HCT116 (cell line): ENCODE measurements around the gene POP4.

Experiments used
- YY1 ChIP-seq: IDR thresholded peaks from 2 replicates; pipeline ENCODE4 v1.6.1; 2011; ENCODE audit warnings: low read length, low read depth, moderate library complexity, mild to moderate bottlenecking; ENCODE audit not compliant: insufficient replicate concordance; ENCODE audit errors: extremely low read depth
- ZNF274 ChIP-seq: fragments of 200-500 bp; sonication (Bioruptor generic); IDR thresholded peaks from 2 replicates; pipeline ENCODE4 v1.6.1; 2014; ENCODE audit warnings: mild to moderate bottlenecking, low read depth, low read length, inconsistent platforms

- no peak for TF ChIP-seq YY1
- no peak for TF ChIP-seq ZNF274
Observed at GRCh38 chr19:29577649-29577963, 28.5 kb upstream of the POP4 start.
